A549 treated with AZD2906 at 1 μM for 4 hours (cell line): Measurements from ENCODE around the gene TRIM8. TPM values are rescaled to one million over a fixed set of nuclear protein-coding genes. Genes with fewer than 3 reads are reported as not detected.

Source experiments
- total RNA-seq: library from RNA; stranded (reverse); fragments of 200-300 nt; extraction: Qiagen RNA extraction; gene quantifications from 5 replicates; pipeline ENCODE4 v1.2.3, GENCODE V29; 2022

The TRIM8 gene, protein sequence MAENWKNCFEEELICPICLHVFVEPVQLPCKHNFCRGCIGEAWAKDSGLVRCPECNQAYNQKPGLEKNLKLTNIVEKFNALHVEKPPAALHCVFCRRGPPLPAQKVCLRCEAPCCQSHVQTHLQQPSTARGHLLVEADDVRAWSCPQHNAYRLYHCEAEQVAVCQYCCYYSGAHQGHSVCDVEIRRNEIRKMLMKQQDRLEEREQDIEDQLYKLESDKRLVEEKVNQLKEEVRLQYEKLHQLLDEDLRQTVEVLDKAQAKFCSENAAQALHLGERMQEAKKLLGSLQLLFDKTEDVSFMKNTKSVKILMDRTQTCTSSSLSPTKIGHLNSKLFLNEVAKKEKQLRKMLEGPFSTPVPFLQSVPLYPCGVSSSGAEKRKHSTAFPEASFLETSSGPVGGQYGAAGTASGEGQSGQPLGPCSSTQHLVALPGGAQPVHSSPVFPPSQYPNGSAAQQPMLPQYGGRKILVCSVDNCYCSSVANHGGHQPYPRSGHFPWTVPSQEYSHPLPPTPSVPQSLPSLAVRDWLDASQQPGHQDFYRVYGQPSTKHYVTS
- total RNA-seq = 38.1 to 50.4 TPM (median 47.9 TPM) in 5 replicates

DNA sequence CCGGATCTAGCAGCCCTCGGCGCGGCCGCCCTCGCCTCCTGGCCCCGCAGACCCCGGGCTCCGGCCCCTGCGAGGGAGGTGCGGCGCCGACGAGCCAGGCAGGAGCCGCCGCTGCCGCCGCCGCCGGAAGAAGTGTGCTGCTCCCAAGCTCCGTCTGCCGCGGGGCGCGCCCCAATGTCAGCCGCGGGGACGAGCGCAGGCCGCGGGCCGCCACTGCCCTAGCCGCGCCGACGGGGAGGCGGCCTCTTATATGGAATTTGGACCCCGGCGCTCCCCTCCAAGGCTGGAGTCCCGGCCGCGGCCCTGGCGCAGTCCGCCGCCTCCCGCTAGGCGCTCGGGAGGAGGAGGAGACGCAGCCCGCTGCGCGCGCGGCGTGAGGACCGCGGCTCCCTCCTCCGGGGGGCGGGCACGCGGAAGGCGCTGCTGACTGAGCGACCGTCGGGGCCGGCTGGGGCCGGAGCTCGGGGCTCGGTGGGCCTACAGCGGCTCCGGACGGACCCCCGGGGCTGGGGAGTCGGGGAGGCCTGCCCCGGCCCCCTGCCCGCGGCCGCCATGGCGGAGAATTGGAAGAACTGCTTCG is at the start of gene TRIM8:
TSS of gene TRIM8 (plus strand) at position 414 of the 580 bp plus-strand sequence. CDS start at position 553, 139 bp downstream.

Other genes with a start within 250 kb of the TRIM8 start
- 36.9 to 59.6 TPM (median 45.2 TPM) in 5 replicates for gene NFKB2, start 248.8 kb upstream of the TRIM8 start, total RNA-seq
- gene PSD, start 225.7 kb upstream of the TRIM8 start, total RNA-seq = 0.18 to 0.60 TPM (median 0.42 TPM) in 5 replicates
- gene FBXL15, start 223.6 kb upstream of the TRIM8 start, total RNA-seq = 6.1 to 11.0 TPM (median 9.3 TPM) in 5 replicates
- 65.0 to 69.6 TPM (median 66.8 TPM) in 5 replicates for gene CUEDC2, start 211.9 kb upstream of the TRIM8 start, total RNA-seq
- gene C10orf95, start 192.9 kb upstream of the TRIM8 start, total RNA-seq = 0.10 to 0.19 TPM (median 0.12 TPM) in 4 of 5 replicates, not detected in the other
- gene ACTR1A, start 141.8 kb upstream of the TRIM8 start, total RNA-seq = 86.1 to 97.8 TPM (median 94.1 TPM) in 5 replicates
- gene SUFU, start 140.5 kb upstream of the TRIM8 start, total RNA-seq = 5.8 to 6.9 TPM (median 6.7 TPM) in 5 replicates
- 13.4 to 14.8 TPM (median 13.8 TPM) in 5 replicates for gene ARL3, start 69.9 kb downstream of the TRIM8 start, total RNA-seq
- gene SFXN2, start 70.2 kb downstream of the TRIM8 start, total RNA-seq = 3.1 to 4.1 TPM (median 3.5 TPM) in 5 replicates
- 23.5 to 26.9 TPM (median 26.7 TPM) in 5 replicates for gene WBP1L, start 99.5 kb downstream of the TRIM8 start, total RNA-seq
- gene CYP17A1, start 192.9 kb downstream of the TRIM8 start, total RNA-seq = not detected in 5 replicates
- 21.0 to 27.9 TPM (median 22.6 TPM) in 5 replicates for gene BORCS7, start 209.8 kb downstream of the TRIM8 start, total RNA-seq
- 3.2 to 4.0 TPM (median 3.6 TPM) in 5 replicates for gene AS3MT, start 225.0 kb downstream of the TRIM8 start, total RNA-seq